ELF-1 (cell line): Measurements from ENCODE around the gene MACROD1.

Experiments used
- DNase-seq: peaks from one replicate; pipeline ENCODE4 v3.0.0-alpha.2; 2016; ENCODE audit warnings: low read depth, low spot score

The MACROD1 gene

DNA sequence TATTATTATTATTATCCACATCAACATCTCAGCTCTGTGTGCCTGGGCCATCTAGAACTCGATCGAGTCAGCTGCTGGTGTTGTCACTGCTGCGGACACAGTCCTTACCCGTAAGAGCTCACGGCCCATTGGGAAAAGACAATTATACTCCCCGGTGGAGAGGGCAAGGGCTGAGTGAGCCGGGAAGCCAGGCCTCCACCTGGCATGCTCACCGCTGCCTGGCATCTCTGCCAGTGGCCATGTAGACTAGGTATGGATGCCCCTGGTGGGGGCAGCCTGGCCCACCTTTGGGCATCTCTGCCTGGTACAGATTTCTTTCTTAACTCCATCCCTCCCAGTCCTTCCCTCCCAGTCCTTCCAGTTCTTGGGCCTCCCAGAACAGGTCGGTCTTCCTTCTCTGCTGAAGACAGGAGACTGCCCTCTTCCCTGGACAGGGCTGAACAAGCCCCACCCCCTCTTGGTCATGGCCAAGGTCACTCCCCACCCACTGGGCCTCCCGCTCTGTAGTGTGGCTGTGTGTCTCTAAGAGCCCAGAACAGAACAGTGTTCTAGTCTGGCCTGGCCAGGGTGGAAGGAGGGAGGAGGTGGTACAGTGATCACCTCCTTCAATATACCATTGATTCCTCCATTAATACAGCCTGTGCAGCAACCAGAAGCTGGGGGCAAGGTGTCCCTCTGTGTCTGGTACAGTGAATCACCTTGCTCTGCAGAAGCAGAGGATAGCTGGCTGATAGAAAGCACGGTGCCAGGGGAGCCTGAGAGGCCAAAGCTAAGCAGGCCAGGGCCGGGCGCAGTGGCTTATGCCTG, 72.5 kb downstream of the MACROD1 start:
- no peak for DNase-seq

- peak; percentile 72 for DNase-seq
These were observed 73.2 kb downstream of the MACROD1 start for GRCh38 chr11:64092761-64093136.

- no peak for DNase-seq
These were observed 73.7 kb downstream of the MACROD1 start for GRCh38 chr11:64092111-64092760.

- peak; percentile 55 for DNase-seq
These were observed 75.0 kb downstream of the MACROD1 start for GRCh38 chr11:64090806-64091516.

DNA sequence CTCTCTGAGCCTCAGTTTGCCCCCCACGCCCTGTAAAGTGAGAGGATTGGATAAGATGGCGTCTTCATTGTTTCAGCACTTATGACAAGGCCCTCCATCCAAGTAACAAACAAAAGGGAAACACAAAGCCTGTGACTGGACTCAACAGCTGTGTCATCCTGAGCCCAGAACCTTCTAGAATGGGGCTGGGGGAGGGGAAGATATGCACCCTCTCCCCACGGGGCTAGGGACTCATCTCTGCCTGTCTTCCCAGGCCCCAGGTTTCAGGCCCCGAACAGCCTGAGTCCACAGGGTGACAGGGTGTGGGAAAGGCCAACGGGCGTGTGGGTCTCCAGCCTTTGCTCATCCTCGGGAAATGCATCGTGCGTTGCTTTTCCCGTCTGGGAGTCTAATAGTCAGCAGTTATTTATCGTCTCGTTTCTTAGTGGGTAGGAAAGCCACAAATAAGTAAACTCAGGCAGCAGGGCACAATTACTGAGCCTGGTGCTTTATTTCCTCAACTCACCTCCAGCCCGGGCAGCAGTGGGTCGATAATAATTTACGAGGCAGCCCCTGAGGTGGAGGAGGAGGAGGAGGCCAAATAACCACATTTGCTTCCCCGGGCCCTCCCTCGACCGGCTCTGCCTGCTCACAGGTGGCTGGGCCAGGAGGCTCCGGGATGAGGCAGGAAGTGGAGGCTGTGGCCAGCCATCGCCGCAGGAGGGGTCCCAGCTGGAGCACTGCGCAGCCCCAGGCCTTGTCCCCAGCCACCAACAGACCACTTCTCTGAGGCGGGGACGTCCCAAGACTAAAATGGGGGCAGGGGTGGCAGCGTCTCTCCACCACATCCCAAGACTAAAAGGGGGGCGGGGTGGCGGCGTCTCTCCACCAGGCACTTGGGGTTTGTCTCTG, 75.8 kb downstream of the MACROD1 start:
- DNase-seq = peak; percentile 31

GRCh38 chr11:64089493-64089892, 76.4 kb downstream of the MACROD1 start:
- no peak for DNase-seq

- no peak for DNase-seq
These were observed 76.9 kb downstream of the MACROD1 start for GRCh38 chr11:64089027-64089360.

DNA sequence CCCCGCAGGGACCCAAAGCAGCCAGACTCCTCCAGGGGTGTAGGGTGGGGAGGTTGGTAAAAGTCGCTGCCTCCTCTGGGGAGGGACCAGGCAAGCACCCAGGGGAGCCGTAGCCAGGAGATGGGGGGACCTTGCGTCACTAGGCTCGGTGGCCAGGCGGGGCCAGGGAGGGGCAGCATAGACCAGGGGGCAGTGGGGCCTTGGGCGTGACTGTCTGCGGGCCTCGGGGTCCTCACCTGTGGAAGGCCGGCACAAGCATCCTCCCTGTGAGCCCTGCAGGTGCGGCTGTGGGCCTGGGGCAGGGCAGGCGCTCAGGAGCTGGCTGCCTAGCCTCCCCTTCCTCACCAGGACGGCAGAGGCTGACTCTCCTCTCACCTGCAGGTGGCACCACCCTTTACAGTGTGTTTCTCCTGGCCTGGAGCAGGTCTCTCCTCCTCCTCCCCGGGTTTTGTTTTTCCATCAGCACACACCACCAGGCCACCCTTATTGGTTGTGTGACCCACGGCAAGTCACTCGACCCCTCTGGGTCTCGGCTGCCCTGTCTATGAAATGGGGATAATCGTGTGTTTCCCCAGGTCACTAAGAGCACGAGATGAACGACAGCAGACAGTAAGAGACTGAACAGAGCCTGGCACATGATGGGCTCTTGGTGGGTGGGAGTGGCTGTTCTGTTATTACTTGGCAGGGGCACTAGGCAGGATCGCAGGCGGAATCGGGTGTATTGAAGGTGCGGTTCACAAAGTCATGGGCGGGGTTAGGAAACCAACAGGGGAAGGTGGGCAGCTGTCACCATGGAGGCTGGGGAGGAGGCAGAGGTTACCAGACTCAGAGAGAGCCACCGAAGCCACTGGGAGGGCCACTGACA, 77.5 kb downstream of the MACROD1 start:
- DNase-seq = peak; percentile 75

DNA sequence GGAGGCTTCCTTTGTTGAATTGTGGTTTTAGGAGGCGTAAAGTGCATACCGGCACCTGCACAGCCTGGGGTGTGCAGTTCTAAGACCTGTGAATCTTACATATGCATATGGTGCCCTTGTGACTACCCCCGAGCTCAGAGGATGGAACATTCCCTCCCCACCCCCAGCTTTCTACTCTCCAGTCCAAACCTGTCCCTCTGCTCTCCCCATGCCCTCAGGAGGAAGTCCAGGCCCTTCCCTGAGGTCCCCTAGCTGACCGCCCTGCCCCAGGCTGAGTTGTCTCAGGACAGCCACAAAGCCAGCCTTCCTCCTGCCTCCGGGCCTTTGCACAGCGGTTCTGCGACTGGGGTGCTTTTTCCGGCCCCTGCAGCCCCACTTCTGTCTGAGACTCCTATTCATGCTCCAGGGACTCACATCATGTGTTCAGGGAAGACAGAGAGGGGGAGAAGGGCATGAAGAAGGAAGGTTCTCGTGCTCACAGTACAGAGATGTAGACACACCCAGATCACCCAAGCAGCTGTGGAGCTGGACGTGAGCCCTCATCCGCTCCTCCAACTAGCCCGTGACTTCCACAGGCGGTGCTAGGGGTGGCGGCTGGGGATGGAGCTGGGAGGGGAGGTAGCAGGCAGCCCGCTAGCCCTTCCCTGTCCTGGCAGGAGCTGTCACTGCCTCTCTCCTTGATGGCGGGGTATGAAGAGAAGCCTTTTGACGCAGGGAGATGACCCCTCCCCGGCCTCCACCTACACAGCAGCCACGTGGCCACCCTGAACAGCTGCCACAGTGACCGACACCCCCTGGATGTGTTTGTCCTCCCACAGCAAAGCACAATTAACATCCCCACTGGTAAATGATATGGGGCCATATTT, 79.4 kb downstream of the MACROD1 start:
- DNase-seq = peak; percentile 73

- no peak for DNase-seq
These were observed 80.0 kb downstream of the MACROD1 start for GRCh38 chr11:64085906-64086257.

DNA sequence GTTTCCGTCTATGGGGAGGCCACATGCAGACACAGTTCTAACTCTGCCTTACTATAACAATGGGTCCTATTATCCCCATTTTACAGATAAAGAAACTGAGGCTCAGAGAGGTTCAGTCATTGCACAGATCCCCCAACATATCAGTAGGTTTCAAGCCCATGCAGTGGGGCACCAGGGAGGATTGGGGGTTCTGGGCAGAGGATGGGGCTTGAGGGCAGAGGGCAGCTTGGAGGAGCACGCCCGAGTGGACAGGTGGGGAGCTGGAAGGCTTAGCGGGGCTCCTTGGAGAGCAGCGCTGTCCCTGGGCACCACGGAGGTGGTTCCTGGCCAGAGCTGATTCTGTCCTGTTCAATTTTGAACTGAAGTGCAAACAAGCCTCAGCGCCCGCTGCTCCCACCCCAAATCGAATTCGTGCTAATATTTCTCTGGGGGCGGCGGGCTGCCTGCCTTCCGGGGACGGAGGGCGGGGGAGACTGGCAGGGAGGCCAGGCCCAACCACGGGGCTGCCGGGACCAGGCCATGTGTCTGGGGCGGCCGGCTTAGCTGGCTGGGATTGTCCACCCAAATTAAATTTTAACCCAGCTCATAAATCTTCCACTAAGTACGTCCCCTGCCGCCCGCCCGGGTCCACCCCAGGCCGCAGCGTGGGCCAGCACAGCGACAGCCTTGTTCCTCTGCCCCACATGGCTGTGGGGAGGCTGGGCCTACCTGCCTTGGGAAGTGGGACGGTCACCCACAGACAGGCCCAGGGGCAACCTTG, 80.8 kb downstream of the MACROD1 start:
- DNase-seq = no peak

GRCh38 chr11:64084146-64084950, 81.6 kb downstream of the MACROD1 start:
- DNase-seq = no peak

DNA sequence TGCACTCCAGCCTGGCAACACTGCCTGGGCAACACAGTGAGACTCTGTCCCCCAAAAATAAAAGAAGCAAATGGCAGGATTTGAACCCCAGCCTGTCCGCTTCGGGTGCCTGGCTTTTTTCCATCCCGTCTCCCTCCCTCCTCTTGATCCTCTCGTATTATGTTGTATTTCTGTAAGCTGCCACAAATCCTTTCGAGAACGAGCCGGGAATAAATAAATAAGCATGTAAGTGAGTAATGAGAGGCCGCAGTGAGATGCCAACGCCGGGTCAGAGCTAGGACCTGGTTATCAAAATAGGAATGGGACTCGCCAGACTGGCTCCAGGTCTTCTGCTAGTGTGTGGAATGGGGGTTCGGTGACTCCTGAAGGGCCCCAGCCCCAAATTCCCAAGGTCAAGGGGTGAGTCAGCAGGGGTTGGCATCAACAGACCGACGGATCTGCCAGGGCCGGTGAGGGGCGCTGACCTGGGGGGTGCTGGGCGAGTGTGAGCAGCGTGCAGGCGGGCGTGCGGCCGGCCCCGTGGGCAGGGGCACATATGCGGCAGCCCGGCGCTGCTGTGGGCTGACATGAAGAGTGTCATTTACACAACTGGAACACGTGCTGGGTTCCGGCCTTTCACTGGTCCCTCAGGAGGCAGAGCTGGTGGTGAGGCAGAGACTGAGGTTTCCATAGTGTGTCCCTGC, 82.4 kb downstream of the MACROD1 start:
- DNase-seq = no peak

GRCh38 chr11:64081745-64082442, 84.0 kb downstream of the MACROD1 start:
- no peak for DNase-seq

GRCh38 chr11:64080390-64080789, 85.5 kb downstream of the MACROD1 start:
- no peak for DNase-seq

DNA sequence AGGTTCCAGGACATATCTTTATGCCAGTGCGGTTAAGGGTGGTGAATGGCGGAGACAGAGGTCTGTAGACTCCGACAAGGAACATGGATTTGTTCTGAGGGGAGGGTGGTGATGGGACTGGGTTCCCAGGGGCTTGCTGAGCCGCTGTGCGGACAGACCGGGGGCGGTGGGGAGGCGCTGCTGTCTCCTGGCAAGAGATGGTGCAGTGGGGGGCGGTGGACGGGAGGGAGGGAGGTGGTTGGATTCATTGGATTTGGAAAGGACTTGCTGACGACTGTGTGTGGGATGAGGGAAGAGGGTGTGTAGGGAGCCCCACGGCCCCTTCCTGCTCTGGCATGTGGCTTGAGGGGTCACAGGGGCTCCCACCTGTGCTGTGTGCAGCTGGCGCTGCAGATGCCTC, 87.0 kb downstream of the MACROD1 start:
- DNase-seq = no peak

- no peak for DNase-seq
These were observed 87.6 kb downstream of the MACROD1 start for GRCh38 chr11:64078284-64078683.
